Measurements from ENCODE around the gene RFPL3.

DNA sequence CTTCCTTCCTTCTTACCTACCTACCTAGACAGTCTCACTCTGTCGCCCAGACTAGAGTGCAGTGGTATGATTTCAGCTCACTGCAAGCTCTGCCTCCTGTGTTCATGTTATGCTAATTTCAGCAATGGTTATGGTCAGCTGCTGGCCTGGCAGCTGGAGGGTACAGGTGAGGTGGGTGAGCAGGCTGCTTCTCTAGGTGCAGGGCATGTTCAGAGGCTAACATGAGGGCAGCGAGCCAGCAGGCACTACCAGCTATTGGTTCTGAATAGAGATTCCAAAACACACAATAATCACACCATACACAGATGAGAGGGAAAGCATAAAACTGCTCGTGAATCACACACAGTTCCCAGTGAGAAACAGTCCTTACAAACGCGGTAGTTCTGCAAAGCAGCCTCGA, 48.7 kb upstream of the RFPL3 start:
- TF ChIP-seq EZH2 (IDR thresholded peaks at IDR 0.05; ENCODE audit: borderline replicate concordance, insufficient read depth, low read depth, low read length, poor library complexity, severe bottlenecking) = no peak
- TF ChIP-seq, protein P1, sequence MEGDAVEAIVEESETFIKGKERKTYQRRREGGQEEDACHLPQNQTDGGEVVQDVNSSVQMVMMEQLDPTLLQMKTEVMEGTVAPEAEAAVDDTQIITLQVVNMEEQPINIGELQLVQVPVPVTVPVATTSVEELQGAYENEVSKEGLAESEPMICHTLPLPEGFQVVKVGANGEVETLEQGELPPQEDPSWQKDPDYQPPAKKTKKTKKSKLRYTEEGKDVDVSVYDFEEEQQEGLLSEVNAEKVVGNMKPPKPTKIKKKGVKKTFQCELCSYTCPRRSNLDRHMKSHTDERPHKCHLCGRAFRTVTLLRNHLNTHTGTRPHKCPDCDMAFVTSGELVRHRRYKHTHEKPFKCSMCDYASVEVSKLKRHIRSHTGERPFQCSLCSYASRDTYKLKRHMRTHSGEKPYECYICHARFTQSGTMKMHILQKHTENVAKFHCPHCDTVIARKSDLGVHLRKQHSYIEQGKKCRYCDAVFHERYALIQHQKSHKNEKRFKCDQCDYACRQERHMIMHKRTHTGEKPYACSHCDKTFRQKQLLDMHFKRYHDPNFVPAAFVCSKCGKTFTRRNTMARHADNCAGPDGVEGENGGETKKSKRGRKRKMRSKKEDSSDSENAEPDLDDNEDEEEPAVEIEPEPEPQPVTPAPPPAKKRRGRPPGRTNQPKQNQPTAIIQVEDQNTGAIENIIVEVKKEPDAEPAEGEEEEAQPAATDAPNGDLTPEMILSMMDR (IDR thresholded peaks at IDR 0.05) = no peak
